Measurements from ENCODE around the gene THNSL1. TPM values are rescaled to one million over a fixed set of nuclear protein-coding genes. Genes with fewer than 3 reads are reported as not detected.

The THNSL1 gene
- total and polyA plus RNA-seq, 9 of the 15 experiments (the other 6 are each of a cell fraction or from before 2014, with no cell fraction given): 4.5 to 8.6 (median 6.3) TPM

- peaks cover 0 to 3% of the 10 kb centered on the region in 2 experiments; a peak in 2 of 5 replicates for H3K4me1 ChIP-seq (replicated peaks in 1 of 2; ENCODE audit: control insufficient read depth in 2 of 2, insufficient read depth in 2 of 2, low read length in 2 of 2)
- FAIRE-seq: no peak
- in situ Hi-C loops (cut with MboI): no loop called here
- no peak for ATAC-seq
- H3K79me2 ChIP-seq (ENCODE audit: control insufficient read depth, insufficient read depth, low read length): no peaks in the 10 kb centered on the region
- ChIA-PET CTCF (ENCODE audit: low intra/inter-chr PET ratio) (no interaction called here), POLR2A (interaction anchor here (1.2 kb wide), 1 partner anchor 9 kb away, joined by 3 read pairs; no protein-coding TSS in a partner anchor)
- H3K27me3 ChIP-seq (ENCODE audit: control insufficient read depth in 2 of 2, insufficient read depth in 2 of 2, low read length in 2 of 2): no peaks in the 10 kb centered on the region
- 64% methylated on average over 10 of the region's 11 CpGs for WGBS (ENCODE audit: insufficient coverage, low coverage, missing lambda C conversion rate)
- H2AFZ ChIP-seq (ENCODE audit: low read depth, low read length): 0 out of 2 replicates have a peak overlapping the region, but pooled peaks have one; percentile 12
- H3K9me1 ChIP-seq (ENCODE audit: control insufficient read depth, insufficient read depth, low read length): no peaks in the 10 kb centered on the region
- no peak overlapping the region for H3K4me3 ChIP-seq
- no peaks in the 10 kb centered on the region for H3K36me3 ChIP-seq (ENCODE audit: control insufficient read depth, insufficient read depth, low read length)
- H3K9ac ChIP-seq (ENCODE audit: insufficient read depth in 1 of 2, low read depth in 2 of 2, low read length in 2 of 2): no peak overlapping the region; a peak in 1 of 4 replicates
- no peak for DNase-seq (ENCODE audit: extremely low read depth in 1 of 4, low spot score in 3 of 4)
- H3K27ac ChIP-seq (ENCODE audit: extremely low read depth, low read depth, low read length): no peak overlapping the region
- no peaks in the 10 kb centered on the region for H4K20me1 ChIP-seq (replicated peaks; ENCODE audit: control insufficient read depth, insufficient read depth, low read length)
- H3K9me3 ChIP-seq (replicated peaks; ENCODE audit: control insufficient read depth, insufficient read depth, low read depth, low read length): no peaks in the 10 kb centered on the region
- no TSS peak for BruUV-seq (replicated peaks)
- no peak overlapping the region for H3K4me2 ChIP-seq (ENCODE audit: insufficient read depth, low read length)
- intact Hi-C loops (cut with micrococcal nuclease): no loop called here
- TF ChIP-seq SPI1 (IDR thresholded peaks at IDR 0.05; ENCODE audit: borderline replicate concordance, low read depth, low read length): no peak
- TF ChIP-seq JUND (IDR thresholded peaks at IDR 0.05; ENCODE audit: borderline replicate concordance, low read depth, low read length): peak; percentile 50; the same call in 1 of the 2 replicates
- TF ChIP-seq JUND (tag; IDR thresholded peaks at IDR 0.05; ENCODE audit: borderline replicate concordance, low read depth, low read length): peak; percentile 62; the same call in 1 of the 3 replicates
- TF ChIP-seq NFE2 (IDR thresholded peaks at IDR 0.05; ENCODE audit: low read depth): no peak
- no peak for TF ChIP-seq FUS (optimal IDR thresholded peaks at IDR 0.05; ENCODE audit: low read depth, low read length)
- TF ChIP-seq CHCHD3 (CRISPR knock-in tag; IDR thresholded peaks at IDR 0.05): no peak
- TF ChIP-seq SMARCA4 (IDR thresholded peaks at IDR 0.05): no peak
- no peak for TF ChIP-seq CEBPG (CRISPR knock-in tag; IDR thresholded peaks at IDR 0.05)
- TF ChIP-seq CEBPG (tag; conservative IDR thresholded peaks at IDR 0.05 in 1 of 2, IDR thresholded peaks at IDR 0.05 in 1 of 2): peak in 1 of 2 experiments; percentile 34; a peak in 1 of 4 replicates
- TF ChIP-seq, protein P1, sequence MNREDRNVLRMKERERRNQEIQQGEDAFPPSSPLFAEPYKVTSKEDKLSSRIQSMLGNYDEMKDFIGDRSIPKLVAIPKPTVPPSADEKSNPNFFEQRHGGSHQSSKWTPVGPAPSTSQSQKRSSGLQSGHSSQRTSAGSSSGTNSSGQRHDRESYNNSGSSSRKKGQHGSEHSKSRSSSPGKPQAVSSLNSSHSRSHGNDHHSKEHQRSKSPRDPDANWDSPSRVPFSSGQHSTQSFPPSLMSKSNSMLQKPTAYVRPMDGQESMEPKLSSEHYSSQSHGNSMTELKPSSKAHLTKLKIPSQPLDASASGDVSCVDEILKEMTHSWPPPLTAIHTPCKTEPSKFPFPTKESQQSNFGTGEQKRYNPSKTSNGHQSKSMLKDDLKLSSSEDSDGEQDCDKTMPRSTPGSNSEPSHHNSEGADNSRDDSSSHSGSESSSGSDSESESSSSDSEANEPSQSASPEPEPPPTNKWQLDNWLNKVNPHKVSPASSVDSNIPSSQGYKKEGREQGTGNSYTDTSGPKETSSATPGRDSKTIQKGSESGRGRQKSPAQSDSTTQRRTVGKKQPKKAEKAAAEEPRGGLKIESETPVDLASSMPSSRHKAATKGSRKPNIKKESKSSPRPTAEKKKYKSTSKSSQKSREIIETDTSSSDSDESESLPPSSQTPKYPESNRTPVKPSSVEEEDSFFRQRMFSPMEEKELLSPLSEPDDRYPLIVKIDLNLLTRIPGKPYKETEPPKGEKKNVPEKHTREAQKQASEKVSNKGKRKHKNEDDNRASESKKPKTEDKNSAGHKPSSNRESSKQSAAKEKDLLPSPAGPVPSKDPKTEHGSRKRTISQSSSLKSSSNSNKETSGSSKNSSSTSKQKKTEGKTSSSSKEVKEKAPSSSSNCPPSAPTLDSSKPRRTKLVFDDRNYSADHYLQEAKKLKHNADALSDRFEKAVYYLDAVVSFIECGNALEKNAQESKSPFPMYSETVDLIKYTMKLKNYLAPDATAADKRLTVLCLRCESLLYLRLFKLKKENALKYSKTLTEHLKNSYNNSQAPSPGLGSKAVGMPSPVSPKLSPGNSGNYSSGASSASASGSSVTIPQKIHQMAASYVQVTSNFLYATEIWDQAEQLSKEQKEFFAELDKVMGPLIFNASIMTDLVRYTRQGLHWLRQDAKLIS (CRISPR knock-in tag; IDR thresholded peaks at IDR 0.05): no peak
- TF ChIP-seq, protein P2, sequence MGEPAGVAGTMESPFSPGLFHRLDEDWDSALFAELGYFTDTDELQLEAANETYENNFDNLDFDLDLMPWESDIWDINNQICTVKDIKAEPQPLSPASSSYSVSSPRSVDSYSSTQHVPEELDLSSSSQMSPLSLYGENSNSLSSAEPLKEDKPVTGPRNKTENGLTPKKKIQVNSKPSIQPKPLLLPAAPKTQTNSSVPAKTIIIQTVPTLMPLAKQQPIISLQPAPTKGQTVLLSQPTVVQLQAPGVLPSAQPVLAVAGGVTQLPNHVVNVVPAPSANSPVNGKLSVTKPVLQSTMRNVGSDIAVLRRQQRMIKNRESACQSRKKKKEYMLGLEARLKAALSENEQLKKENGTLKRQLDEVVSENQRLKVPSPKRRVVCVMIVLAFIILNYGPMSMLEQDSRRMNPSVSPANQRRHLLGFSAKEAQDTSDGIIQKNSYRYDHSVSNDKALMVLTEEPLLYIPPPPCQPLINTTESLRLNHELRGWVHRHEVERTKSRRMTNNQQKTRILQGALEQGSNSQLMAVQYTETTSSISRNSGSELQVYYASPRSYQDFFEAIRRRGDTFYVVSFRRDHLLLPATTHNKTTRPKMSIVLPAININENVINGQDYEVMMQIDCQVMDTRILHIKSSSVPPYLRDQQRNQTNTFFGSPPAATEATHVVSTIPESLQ (CRISPR knock-in tag; IDR thresholded peaks at IDR 0.05): no peak
- no peak for TF ChIP-seq SETDB1 (IDR thresholded peaks at IDR 0.05; ENCODE audit: low read length)
- no peak for TF ChIP-seq NCOA4 (IDR thresholded peaks at IDR 0.05; ENCODE audit: partially characterized antibody)
- TF ChIP-seq E2F6 (IDR thresholded peaks at IDR 0.05; ENCODE audit: borderline replicate concordance in 1 of 2, extremely low read depth in 1 of 2, insufficient read depth in 1 of 2, insufficient read length in 1 of 2, low read depth in 1 of 2, low read length in 1 of 2, poor library complexity in 1 of 2, severe bottlenecking in 1 of 2): no peak
Observed at GRCh38 chr10:25068152-25069058, 52.0 kb downstream of the THNSL1 start.
